ENCODE data around the gene RHCE. TPM values are rescaled to one million over a fixed set of nuclear protein-coding genes. Genes with fewer than 3 reads are reported as not detected.
"Not testable (repeated sequence)": the region's sequence is repeated elsewhere in the genome, so short reads cannot be mapped to it uniquely, and the experiment has no call there.

The RHCE gene
- polyA plus RNA-seq, 12 donors, result 0.42 to 2.9 (median 1.0) TPM; not detected in 2

DNA sequence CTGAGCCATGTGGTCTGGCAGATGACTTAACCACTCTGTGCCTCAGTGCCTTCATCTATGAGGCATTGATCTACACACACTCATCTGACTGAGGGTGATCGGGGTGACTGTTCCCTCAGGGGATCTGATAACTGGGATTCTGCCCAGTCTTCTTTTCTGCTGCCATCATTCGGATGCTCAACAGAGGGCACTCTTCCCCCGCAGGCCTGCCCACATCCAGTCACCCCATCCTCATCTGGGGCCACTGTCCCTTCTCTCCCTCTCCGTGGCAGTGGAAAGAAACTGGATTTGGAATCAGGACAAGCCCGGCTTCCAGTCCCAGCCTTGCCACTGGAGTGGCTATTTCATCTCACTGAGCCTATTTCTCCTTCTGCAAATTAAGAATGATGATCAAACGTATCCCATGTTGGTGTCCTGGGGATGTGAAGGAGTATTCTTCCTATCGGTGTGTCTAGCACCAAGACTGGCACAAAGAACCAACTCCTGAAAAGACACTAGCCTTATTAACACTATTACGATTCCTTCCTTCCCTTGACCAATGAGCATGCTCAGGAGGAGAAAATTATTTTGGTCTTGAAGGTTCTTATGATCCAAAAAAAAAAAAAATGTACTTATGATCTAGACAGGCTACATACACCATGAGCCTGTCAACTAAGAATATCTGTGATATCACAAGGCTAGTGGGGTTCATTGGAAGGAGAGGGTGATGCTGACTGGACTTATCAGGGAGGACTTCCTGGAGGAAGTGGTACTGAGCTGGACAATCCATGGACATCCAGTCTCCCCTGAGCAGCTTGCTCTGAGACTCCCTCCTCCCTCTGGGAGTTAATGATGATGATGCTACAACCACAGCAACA is 17.4 kb downstream of the RHCE start:
- DNase-seq, result not testable (repeated sequence)

DNA sequence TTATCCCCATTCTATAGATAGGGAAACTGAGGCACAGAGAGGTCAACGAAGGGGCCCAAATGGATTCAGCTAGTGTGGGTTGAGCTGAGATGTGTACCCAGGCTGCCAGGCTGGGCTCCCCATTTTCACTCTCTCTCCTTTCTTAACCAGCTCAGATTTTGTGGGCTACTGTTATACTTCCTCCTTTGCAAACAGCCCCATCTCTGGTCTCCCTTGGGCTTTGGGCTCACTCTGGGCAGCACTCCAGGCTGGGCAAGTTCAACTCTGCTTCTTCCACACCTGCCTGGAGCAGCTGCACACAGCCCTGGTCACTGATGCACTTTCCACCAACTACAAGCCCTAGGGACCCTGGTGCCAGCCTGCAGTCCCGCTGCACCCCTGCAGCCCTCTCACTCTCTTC is 22.5 kb downstream of the RHCE start:
- not testable (repeated sequence) for DNase-seq

DNA sequence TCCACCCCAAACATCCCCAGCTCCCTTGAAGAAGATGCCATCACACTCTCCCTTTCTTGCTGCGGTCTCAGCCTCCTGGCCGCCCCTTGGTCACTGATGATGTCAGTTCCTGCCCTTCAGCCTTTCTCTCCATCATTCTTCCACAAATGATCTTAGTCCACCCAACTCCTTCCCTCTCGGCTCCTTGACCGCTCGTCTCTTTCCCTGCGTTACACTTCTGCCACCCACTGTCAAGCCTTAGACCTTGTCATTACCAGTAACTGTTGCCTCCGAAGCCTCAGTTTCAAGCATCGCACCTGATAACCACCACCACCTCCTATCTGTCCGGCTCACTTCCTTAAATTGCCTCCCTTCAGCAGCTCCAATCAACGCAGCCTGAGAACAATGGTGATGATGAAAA is 23.1 kb downstream of the RHCE start:
- not testable (repeated sequence) for DNase-seq

DNA sequence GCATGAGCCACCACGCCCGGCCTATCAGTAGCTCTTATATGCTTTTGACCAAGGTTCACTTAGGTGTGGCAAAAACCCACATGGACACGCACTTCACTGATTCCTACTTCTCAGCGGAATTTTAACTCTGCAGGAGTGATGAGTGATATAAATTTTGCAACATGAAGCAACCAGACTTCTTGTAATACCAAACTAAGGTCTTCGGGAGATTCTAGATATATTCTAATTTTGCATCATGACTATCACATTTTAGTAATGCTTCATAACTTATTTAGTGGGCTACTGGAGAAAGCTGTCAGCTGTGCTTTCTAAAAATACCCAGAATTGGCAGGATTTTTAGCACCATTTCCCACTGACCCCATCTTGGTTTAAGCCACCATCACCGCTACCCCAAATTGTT is 27.8 kb downstream of the RHCE start:
- no peak for DNase-seq

DNA sequence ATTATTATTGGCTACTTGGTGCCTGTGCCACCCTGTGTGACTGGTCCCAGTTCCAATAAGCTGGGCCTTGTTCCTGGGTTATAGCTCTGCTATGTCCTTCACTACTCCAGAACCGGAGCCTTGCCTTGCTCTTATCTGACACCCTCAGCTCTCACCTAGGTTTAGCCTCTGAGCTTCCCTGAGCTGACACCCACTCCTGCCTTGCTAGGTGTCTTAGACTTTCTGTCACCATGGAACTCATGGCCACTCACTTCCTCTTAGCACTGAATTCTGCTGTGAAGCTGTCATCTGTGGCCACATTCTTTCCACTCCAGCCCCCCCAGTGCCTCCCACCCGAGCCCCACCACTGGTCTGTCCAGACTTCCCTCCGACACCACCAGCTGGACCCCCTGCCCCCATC is 30.9 kb downstream of the RHCE start:
- DNase-seq, result not testable (repeated sequence)

DNA sequence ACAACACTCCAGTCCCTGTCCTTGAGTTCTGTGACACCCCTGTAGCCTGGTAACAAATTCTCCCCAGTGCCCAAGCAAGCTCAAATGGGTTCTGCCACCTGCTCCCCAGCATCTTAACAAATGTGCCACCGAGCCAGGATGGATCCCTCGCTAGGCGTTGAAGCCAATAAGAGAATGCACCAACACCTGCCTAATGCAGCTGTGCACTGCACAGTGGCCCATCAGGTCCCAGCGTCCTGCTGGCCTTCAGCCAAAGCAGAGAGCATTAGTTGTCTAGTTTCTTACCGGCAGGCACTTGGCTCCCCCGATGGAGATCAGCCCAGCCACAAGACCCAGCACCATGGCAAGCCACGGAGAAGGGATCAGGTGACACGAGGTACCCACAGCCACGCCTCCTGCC is 31.9 kb downstream of the RHCE start:
- DNase-seq, result not testable (repeated sequence)

DNA sequence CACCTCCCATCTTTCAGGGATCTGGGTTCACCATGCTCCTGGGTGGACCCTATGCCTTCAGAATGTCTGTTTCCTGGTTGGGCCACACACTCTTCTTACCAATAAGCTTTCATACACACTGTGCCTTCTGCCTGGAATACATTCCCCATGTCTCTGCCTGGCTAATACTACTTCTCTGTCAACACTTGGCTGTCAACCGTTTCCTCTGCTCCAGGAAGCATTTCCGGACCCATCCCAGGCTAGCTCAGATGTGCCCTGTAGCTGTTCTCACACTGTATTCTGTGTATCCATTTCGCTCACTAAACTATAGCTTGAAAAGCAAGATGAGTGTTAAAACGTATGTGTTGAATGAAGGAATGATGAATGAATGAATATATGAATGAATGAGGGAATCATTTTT is 33.5 kb downstream of the RHCE start:
- DNase-seq, result not testable (repeated sequence)

DNA sequence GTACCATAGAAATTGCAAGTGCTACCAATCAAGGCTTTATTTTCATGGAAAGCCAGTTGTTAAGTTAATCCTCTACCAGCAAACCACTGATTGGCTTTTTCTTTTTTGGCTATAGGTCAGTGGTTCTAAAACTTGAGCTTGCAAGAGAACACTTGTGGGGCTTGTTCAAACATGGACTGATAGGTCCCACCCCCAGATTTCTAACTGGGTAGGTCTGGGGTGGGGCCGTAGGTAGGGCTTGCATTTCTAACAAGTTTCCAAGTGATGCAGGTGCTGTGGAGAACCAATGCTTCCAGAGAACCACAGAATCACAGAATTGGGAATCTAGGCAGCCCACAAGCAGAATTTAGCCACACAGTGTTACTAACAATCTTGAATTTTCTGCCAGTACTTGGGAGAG is 36.8 kb downstream of the RHCE start:
- not testable (repeated sequence) for DNase-seq

DNA sequence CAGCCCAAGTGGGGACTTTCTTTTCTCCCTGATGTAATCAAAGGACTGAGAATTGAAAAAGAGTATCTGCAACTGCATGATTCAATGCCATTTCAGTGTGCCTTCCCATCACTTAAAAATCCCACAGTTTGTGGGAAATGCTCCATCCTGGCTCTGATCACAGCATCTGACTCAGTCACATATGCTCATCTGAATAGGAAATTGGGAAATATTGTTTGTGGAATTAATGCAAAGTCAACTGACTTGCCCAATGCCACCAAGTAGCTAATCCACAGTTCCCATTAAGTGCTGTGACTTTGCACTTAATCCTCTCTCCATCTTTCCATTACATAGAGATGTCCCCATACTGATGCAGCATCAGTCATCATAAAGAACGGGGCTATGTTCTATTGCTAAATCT is 37.5 kb downstream of the RHCE start:
- not testable (repeated sequence) for DNase-seq

DNA sequence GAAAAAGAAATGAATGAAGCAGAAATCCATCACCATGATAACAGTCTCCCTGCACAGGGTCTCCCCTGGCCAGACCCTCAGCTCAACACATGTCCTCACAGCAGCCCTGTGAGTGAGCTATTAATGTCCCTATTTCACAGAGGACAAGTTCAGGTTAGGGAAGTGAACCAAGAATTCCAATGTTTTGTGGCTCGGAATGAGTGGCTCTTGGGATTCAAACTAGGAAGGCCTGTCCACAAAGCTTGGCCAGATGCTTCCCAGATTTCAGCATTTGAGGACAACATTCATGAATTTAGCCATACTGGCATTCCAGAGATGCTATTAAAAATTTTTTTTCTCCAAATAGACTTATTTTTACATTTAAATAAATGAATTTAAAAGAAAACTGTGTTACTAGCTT is 38.1 kb downstream of the RHCE start:
- DNase-seq, result not testable (repeated sequence)

DNA sequence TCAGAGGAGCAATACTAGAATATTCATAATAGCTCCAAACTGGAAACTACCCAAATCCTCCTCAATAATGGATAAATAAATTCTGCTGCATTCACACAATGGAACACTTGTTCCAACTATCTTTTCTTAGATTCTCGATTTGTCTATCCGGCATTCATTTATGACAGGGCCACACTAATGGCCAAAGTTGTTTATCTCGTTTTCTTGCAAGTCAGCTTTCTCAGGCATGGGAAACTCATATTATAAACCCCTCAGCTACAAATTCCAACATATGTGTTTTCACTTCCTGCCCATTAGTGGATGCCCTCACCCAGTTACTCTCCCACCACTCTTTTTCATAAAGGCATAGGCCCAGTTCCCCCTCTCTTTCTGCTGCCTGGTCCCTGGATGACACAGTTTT is 42.3 kb downstream of the RHCE start:
- DNase-seq, result not testable (repeated sequence)

DNA sequence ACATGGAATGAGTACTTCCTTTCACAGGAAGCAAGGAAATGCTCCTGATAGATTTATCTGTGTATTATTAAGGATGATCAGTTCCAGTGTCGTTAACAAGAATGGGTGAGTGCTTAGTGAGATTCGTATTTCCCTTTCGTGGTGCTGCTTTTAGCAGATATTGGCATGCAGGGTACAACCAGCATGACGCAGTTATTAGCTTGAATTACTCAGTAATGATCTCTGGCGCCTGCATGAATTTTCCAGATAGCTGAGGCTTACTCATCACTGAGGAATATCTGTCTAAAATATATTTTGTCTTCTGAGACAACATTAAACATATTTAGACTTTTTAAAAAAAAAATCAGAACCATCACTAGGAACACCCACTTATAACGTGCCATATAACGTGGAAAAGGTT is 48.9 kb downstream of the RHCE start:
- not testable (repeated sequence) for DNase-seq

DNA sequence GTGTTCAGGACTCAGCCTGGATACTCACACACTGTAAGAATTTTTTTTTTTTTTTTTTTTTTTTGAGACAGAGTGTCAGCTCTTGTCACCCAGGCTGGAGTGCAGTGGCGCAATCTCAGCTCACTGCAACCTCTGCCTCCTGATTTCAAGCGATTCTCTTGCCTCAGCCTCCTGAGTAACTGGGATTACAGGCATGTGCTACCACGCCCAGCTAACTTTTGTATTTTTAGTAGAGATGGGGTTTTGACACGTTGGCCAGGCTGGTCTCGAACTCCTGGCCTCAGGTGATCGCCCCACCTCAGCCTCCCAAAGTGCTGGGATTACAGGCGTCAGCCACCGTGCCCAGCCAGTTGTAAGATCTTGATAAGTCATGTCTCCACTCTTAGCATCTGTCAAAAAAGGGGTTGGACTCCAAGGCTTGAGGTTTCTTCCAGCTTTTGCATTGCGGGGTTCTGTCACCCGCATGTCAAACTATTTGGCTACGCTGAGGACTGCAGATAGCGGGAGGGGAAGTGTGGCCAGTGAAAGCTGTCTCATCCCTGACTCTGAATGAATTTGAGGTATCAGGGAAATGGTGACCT is 50.8 kb downstream of the RHCE start:
- DNase-seq, result not testable (repeated sequence)

DNA sequence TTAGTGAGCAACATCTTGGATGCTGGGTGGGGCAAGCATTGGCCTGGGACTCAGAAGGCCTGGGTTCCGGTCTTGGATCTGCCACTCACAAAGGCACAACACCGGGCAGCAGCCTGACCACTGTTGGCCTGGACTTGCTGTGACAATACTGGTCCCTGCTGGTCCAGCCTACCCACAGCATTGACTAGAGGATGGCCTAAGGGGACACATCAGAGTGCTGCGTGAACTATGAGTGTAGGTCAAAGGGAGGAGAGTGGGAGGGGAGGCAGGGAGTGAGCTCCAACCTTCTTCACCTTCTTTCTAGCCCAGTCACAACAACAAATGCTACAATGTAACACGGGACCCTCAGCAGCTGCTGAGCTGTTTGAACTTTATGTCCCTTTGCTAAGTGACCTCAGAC is 51.4 kb downstream of the RHCE start:
- no peak for DNase-seq

DNA sequence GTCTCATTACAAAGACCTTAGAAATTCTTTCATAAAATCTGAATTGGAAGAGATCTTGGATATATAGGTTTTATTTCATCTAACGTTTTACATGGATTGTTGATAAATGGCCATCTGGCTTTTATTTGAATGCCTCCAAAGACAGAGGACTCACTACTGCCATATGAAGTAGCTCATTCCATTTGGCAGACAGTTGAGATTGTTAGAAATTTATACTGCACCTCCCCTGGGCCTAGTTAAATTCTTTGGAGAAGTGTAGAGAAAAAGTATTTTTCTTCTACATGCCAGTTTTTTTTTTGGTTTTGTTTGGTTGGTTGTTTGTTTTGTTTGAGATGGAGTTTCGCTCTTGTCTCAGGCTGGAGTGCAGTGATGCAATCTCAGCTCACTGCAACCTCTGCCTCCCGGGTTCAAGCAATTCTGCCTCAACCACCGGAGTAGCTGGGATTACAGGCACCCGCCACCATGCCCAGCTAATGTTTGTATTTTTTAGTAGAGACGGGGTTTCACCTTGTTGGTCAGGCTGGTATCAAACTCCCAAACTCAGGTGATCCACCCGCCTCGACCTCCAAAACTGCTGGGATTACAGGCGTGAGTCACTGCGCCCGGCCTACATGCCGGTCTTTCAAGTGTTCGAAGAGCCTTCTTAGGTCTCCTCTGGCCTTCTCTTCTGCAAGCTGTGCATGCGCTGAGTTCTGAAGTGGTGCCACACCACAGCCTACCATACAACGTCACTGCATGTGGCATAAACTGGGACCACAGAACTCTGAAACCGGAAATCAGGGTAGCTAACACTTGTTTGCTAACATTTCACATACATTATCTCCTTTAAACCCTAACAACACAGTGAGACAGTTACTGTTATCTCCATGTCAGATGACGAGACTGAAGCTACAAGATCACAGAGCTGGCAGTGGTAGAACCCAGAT is 57.7 kb downstream of the RHCE start:
- not testable (repeated sequence) for DNase-seq

DNA sequence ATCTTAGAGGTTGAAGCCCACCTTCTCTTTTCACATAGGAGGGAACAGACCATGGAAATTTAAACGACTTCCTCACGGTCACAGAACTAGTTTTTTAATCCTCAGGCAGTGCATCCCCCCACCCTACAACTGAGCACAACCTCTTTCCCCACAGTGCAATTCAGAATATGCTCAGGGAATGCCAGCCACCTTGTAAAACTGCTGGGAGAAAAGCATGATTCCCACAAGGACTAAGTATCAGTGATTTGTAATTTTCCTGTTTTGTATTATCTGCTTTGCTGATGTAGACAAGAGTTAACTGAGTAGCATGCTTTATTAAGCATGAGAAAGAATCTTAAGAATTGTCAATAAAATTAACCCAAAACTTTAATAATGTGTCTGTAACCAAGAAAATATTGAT is 58.7 kb downstream of the RHCE start:
- DNase-seq, result no peak

DNA sequence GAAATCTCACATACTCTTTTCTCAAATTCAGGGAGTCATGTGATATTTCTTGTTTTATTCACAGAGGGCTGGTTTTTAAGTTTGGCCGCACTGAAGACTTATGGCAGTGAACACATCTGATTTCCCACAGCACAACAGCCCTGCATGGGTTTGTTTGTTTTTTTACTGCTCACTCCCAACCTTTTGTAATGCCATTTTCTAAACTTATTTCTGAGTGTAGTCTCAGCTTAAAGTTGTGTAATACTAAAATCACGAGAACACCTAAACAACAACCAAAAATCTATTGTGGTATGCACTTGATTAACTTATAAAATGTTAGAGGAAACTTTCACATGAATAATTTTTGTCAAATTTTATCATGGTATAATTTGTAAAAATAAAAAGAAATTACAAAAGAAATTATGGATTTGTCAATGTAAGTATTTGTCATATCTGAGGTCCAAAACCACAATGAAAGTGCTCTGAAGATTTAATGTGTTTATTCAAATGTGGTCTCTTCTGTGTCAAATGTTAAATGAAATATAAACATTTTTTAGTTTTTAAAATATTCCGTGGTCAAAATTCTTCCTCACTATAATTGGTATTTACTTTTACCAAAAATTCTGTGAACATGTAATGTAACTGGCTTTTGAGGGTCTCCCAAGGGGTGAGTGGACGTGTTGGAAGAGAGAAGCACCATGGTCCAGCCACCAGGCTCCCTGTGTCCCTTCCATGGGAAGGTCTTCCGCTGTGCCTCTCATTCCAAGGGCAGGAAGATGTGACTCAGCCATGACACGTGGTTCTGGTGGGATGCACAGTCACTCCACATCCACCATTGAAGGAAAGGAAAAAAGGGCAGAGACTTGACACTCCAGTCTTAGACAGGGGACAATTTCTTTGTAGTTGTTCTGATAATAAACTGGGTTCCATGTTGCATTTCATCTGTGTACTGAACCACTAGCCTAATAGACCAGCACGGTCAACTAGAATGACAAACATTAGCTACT is 59.7 kb downstream of the RHCE start:
- DNase-seq, result no peak

DNA sequence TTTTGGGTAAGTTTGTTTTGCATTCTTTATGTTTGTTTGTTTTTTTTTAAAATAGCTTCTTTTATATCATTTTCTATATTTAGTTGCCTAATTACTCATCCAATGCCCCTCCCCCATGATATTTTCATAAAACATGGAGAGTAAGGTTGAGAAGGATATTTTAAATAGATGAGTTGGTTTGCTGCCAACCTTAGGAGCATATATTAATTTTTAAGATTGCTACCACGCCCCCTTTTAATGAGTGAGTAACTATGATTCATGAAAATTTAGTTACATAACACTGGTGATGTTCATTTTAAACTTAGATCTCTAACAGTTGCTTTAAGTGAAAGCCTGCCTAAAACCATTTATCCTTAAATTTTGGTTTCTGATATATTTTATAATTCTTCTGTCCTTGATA is 63.8 kb downstream of the RHCE start:
- DNase-seq, result no peak

DNA sequence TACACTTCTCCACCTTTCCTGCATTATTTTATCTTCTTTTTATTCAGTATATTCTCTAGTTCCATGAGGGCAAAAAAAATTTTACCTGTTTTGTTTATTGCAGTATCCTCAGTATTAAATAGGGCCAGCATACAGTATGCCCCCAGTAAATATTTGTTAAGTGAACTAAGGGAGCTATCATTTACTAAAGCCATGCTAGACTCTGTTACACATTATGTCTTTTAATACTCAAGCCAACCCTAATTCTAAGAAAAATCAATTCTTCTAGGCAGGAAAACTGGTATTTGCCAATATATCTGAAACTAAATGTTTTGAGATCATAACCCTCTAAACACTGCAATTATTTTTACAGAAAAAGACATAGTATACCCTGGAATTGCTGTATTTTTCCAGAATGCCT is 64.2 kb downstream of the RHCE start:
- no peak for DNase-seq

DNA sequence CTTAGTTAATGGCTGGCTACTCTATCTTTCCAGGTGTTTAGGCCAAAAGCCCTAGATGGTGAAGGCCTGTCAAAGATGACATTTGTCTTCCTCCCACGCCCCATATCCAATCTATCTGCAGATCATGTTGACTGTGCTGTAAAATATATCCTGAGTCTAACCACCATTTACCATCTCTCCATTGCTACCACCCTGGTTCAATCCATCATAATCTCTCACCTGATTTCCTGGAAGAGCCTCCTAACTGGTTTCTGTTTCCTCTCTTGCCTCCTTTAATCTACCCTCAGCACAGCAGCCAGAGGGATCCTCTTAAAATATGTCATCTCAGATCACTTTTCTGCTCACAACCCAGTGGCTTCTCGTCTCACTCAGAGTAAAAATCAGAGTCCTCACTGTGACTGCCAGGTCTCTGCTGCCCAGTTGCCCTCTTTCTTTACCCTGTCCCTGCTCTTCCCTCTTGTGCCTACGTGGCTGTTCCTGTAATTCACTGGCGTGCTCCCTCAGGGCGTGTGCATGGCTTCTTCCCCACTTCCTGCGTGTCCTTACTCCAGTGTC is 64.7 kb downstream of the RHCE start:
- no peak for DNase-seq

DNA sequence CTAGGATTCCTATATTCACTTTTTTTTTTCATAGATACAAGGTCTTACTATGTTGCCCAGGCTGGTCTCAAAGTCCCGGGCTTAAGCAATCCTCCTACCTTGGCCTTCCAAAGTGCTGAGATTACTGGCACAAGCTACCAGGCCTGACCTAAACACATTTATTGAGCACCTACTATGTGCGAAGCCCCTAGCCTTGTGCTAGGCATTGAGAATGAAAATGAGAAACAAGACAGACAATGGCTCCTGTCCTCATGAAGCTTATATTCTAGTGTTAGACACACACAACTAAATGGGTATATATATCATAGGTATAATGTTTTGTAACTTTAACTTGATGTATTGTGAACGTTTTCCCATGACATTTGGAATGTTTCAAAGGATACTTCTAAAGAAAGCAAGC is 71.0 kb downstream of the RHCE start:
- DNase-seq, result no peak

Data from muscle of arm (tissue), 12 donors.